ENCODE data around the gene RRP12.
"Not testable (repeated sequence)": the region's sequence is repeated elsewhere in the genome, so short reads cannot be mapped to it uniquely, and the experiment has no call there.

RRP12 gene

DNA sequence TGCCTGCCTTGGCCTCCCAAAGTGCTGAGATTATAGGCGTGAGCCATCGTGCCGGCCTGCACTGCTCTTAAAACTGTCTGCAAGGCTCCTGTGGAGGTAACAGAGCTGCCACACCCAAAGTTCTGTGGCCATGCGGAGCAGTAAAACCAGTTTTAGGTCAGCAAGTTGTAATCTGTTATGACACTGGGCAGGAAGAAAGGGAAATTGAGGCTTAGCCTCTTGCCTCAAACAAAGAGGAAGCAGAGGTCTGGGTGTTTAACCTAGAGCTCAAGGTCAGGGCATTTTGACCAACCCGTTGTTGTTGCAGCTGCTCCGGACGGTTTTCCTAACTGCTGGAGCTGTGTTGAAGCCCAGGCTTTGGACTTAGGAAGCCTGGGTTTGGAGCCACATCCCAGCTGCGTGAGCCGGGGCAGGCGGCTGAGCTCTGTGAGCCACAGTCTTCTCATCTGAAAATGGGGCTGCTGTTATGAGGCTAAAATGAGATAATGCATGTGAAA is 7.4 kb upstream of the RRP12 start:
- no peak for DNase-seq (ENCODE audit: low read depth in 2 of 2)

DNA sequence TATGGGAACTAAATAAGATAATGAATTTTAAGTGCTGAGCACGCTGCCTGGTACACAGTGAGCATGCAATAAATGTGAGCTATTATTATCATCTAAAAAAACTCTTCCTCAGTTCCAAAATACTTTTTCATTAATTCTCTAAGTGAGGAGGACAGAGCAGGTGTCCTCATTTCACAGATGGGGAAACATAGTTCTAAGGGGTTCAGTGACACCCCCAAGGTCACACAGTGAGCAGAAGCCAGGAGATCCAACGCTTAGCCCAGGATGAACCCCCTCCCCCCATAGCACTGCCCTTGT is 6.8 kb upstream of the RRP12 start:
- no peak for DNase-seq (ENCODE audit: low read depth in 2 of 2)

DNA sequence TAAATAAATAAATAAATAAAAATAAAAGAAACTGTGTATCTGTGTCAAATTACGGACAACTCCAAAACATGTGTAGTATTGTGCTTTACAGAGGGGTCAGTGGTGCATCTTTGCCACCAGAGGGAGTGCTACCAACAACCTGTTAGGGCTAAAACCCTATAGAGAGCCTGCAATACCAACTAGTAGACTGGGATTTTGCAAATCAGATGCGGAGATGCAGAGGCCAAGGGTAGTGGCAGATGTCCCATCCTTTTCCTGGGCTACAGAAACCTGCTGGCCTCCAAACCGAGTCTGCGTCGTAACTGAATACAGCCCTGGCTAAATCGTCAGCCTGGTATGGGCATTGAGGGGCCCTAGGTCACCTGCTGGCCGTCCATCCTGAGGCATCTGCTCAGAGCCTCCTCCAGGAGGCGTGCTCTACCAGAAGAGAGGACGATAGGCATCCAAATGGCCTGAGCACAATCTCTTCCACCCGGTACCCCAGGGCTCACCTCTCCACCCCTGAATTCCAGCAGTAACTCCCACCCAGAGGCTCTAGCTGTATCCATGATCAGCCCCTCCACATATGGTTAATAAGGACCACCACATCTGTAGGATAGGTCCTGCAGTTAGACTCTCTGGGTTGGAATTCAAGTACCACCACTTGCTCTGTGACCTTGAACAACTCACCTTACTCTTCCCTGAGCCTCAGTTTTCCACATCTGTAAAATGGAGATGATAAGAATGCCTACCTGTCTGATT is 6.2 kb upstream of the RRP12 start:
- peak in 1 of 2 donors; percentile 42 for DNase-seq (ENCODE audit: low read depth in 2 of 2)

DNA sequence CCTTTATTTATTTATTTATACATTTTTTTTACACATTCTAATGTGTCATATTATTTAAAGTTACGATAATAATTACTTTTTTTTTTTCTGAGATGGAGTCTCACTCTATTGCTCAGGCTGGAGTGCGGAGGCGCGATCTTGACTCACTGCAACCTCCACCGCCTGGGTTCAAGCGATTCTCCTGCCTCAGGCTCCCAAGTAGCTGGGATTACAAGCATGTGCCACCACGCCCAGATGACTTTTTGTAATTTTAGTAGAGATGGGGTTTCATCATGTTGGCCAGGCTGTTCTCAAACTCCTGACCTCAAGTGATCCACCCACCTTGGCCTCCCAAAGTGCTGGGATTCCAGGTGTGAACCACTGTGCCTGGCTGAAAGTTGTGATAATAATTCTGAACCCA is 5.3 kb upstream of the RRP12 start:
- not testable (repeated sequence) for DNase-seq (ENCODE audit: low read depth in 2 of 2)

DNA sequence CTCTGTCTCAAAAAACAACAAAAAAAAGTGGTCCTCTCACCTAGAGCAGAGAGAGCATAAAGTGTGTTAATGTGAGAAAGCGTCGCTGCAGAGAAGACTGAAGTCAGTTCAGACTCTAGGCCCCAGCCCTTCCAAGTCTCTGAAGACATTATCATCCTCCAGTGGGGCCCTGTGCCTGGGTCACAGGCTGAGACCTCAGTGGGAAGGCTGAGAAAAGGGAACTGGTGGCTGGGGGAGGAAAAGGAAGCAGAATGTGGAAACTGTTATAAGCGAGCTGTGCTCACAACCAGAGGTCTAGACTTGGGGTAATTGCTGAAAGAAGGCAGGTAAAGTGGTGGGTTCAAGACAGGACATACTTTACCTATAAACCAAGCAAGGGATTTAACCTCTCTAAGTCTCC is 4.9 kb upstream of the RRP12 start:
- DNase-seq (ENCODE audit: low read depth in 2 of 2): no peak

DNA sequence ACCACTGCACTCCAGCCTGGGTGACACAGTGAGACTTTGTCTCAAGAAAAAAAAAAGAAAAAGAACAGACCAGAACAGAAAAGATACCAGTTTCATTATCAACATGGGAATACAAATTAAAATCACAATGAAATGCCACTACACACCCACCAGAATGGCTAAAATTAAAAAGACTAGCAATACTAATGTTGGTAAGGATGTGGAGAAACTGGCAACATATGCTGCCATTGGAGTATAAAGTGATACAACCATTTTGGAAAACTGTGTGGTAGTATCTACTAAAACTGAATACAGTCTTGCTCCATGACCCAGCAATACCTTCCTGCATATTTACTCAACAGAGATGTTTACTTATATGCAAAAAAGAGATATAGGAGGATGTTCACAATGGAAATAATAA is 2.9 kb upstream of the RRP12 start:
- DNase-seq (ENCODE audit: low read depth in 2 of 2): no peak

DNA sequence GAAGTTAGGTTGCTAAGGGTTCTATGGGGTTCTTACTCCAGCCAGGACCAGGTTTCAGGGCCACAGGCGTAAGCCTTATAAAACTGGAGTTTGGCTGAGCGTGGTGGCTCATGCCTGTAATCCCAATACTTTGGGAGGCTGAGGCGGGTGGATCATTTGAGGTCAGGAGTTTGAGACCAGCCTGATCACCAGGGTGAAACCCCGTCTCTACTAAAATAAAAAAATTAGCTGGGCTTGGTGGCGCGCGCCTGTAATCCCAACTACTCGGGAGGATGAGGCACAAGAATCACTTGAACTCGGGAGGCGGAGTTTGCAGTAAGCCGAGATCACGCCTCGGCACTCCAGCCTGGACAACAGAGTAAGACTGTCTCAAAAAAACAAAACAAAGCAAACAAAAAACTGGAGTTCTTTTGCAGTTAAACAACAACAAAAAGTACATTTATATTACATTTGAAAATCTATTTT is 347 bp upstream of the RRP12 start:
- DNase-seq (ENCODE audit: low read depth in 2 of 2): no peak

DNA sequence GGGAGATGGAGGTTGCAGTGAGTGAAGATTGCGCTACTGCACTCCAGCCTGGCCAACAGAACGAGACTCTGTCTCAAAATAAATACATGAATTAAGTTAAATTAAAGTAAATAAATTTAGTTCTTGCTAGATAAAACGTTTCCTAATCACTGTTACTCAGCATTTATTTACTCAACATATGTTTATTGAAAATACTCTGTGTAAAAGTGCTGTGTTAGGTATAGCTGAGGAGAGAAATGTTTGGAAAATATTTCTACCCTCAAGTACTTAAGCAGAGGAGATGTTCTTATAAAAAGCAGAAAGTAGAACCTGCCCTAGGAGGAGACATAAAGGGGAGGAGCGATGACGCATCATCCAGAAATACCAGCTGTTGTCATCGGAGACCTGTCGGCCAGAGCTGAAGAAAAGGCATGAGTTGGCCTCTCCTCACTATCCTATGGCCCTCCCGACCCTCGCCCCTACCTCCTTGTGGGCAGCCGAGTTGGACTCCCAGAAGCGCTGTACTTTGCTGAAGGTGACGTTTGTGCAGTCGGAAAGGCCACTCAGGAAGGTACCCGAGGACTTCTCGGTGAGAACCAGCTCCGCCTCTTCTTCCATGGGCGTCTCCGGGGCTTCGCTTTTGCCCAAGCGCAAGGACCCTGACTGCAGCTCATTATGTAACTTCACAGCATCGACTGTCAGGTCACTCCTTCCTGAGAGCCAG is 1.1 kb downstream of the RRP12 start:
- DNase-seq (ENCODE audit: low read depth in 2 of 2): no peak

DNA sequence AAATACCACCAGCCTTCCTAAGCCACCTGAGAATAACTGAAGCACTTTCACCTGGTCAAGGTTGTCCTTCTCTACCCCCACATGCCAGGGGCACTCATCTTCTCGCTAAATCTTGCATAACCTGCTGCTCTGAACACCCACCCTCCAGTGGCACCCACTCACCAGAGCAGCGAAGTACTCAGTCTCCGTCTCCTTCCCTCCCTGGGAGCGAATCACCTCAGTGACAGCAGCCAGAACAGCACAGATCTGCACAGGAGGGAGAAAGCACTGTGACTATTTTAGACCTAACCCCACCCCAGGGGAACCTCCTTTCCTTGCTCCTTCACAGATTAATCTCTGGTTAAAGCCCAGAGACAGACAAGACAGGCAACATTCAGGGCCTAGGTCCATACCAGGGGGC is 5.1 kb downstream of the RRP12 start:
- no peak for DNase-seq (ENCODE audit: low read depth in 2 of 2)

DNA sequence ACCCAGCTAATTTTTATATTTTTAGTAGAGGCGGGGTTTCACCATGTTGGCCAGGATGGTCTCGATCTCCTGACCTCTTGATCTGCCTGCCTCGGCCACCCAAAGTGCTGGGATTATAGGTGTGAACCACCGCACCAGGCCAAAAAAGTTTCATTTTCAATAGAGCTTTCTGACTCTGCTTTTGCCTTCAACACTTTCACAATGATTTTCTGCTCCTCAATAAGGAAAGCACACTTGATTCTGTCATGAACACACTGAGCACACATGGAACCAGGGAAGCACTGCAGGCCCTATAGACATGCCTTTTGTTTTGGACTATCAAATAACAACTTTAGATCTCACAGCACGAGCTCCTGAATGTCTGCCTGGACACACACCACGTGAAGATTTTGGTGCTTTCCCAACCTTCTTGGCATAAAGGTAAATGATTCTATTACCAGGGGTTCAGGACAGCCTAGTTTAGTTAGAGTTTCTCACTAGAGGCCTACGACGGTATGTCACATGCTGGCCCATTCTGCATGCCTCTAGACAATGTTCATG is 8.0 kb downstream of the RRP12 start:
- DNase-seq (ENCODE audit: low read depth in 2 of 2): no peak

DNA sequence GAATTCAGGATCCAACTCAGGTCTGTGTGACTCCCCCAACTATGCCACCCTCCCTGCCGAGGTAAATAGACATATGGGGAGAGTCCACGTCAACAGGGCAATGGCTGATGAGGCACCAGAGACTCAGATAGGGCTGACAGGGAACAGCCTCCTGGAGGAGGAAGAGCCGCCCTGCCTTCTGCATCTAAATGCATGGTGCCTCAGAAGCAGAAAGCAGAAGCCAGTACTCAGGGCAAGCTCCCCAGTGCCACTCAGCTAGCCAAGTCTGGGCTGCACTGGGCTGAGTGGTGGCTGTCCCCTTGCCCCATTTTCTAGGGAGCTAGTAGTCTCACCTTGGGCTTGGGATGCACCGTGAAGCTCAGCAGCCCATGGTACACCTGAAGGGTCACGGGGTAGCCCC is 11.0 kb downstream of the RRP12 start:
- no peak for DNase-seq (ENCODE audit: low read depth in 2 of 2)

DNA sequence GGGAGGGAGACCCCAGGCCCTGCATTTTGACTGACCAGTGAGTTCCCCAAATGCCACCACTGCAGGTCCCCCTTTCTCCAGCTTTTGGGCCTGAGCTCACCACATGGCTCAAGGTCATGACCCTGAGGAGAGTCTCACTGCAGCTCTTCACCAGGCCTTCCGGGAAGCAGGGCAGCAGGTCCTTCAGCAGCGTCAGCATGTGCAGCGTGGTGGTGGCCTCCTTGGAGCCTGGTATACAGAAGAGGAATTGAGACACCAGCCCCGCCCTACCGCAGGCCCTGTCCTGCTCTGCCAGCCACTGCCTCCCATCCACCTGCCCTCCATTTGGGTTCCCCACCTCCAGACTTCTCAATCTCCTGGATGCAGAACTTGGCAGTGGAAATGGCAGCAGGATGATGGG is 13.0 kb downstream of the RRP12 start:
- no peak for DNase-seq (ENCODE audit: low read depth in 2 of 2)

DNA sequence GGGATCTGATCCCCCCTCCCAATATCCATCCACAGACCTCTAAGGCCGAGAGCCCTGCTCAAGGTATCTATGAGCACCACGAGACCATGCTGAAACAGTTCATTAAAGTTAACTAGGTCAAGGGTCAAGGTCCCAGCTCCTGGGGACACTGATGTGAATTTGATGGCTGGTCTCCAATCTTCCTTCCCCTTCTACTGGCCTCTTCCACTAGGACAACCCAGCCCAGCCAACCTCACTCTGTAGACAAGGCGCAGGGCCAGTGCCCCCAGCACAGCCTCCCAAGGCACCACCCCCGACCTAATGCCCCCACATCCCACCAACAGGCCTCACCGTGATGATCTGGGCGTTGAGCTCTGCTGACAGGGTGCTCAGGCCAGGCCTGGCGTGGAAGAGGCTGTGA is 15.6 kb downstream of the RRP12 start:
- no peak for DNase-seq (ENCODE audit: low read depth in 2 of 2)

DNA sequence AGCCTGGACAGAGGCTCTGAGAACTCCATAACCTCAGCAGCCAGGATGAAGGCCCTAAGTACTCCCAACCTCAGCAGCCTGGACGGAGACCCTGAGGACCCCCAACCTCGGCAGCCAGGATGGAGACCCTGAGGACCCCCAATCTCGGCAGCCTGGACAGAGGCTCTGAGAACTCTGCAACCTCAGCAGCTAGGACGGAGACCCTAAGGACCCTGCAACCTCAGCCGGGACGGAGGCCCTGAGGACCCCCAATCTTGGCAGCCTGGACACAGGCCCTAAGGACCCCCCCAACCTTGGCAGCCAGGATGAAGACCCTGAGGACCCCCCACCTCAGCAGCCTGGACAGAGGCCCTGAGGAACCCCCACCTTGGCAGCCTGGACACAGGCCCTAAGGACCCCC is 16.5 kb downstream of the RRP12 start:
- DNase-seq (ENCODE audit: low read depth in 2 of 2): no peak

DNA sequence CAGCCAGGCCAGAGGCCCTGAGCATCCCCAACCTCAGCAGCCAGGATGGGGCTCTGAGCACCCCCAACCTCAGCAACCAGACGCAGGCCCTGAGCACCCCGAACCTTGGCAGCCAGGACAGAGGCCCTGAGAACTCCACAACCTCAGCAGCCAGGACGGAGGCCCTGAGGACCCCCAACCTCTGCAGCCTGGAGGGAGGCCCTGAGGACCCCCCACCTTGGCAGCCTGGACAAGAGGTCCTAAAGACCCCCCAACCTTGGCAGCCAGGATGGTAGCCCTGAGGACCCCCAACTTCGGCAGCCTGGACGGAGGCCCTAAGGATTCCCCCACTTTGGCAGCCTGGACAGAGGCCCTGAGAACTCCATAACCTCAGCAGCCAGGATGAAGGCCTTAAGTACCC is 17.0 kb downstream of the RRP12 start:
- no peak for DNase-seq (ENCODE audit: low read depth in 2 of 2)

DNA sequence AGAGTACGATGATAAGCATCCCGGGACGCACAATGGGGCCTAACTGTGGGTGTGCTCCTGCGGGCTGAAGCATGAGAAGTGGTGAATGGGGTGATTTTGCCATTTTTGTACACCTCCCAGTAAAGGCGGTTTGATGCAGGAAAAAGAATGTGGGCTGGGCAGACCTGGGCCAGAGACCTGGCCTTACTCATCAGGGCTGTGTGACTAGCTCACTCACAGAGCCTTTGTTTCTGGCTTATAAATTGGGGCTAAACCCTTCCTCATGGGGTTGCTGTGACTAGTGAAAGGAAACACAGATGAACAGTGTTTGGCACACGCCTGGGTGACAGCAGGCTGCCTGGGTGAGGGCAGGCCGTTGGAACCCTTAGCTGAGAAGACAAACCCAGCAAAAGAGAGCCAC is 18.0 kb downstream of the RRP12 start:
- no peak for DNase-seq (ENCODE audit: low read depth in 2 of 2)

DNA sequence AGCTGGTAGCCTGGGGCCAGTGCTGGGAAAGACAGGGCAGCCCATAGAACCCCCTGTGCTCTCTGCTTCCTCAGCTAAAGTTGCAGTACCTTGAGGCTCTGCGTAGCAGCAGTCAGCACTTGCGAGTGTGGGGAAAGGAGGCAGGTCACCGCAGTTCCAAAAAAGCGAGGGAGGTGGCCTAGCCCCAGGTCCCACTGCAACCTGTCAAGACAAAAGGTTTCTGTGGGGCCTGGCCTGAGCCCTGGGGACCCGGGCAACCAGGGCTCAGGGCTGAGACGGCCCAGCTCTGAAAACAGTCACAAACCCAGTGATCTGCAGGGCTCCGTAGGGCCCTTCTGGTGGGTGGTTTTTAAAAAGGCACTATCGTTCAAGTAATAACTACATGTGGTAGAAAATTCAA is 19.5 kb downstream of the RRP12 start:
- no peak for DNase-seq (ENCODE audit: low read depth in 2 of 2)

DNA sequence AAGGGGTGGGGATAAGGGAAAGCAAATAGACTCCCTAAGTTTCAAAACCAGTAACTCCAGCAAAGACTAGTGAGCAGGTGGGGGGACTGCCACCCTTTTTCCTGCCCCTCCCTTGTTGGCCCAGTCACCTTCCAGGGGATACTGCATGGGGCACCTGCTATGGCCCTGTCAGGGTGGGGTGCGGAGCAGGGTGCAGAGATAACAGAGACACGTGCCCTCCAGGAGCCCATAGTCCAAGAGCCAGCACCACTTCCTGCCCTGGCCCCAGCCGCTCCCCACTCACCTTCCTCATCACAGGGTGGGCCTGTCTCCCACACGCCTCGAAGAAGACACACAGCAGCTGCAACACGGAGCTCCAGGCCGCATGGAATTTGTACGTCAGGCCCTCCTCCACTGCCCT is 20.6 kb downstream of the RRP12 start:
- no peak for DNase-seq (ENCODE audit: low read depth in 2 of 2)

DNA sequence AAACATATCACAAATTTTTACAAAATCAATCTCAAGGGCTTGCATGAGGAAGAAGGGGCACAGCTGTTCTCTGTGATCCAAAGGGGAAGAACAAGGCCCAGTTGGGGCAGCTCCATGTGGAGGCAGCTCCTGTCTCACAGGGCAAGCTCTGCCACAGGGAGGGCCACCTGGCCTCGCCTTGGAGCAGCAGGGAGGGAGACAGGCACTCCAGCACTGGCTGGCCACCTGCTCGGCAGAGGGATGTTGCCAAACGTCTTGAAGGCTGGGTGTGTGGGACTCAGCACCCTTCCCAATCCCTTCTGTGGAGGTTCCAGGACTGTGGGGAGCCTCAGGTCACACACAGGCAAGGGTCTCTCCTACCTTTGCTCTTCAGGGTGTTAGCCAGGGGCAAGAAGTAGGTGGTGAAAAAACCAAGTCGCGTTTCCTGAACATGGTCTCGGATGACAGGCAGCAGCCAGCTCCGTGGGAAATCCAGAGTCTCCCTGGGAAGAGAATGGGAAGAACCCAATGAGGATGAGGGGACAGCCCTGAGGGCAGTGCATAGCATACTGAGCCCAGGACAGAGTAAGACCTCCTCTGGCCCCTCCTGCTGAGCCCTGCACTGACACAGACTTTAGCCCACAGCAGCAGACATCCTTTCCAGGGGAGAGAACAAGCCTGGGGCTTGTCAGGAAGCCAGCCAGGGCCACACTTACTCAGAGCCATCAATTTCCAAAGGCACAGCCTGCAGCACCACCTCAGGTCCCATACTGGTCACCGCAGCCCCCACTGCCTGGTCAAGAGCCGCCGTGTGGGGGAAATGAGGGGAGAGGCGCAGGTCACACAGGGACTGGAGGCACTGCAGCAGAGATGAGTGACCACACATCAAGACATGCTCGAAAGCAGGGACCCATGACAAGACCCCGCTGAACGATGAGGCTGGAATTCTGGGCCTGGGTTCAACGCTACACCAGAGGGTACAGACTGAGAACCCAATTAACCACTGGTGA is 21.9 kb downstream of the RRP12 start:
- no peak for DNase-seq (ENCODE audit: low read depth in 2 of 2)

DNA sequence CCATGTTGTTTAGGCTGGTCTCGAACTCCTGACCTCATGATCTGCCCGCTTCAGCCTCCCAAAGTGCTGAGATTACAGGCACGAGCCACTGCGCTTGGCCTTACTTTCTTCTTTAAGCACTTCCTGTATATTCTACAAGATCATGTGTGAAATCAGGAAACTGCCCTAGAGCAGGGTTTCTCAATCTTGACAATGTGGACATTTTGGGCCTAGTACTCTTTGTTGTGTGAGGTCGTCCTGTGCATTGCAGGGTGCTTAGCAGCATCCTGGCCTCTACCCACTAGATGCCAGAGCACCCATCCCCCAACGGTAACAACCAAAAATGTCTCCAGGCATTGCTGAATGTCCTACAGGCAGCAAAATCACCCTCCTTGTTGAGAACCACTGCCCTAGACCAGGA is 24.7 kb downstream of the RRP12 start:
- no peak for DNase-seq (ENCODE audit: low read depth in 2 of 2)

DNA sequence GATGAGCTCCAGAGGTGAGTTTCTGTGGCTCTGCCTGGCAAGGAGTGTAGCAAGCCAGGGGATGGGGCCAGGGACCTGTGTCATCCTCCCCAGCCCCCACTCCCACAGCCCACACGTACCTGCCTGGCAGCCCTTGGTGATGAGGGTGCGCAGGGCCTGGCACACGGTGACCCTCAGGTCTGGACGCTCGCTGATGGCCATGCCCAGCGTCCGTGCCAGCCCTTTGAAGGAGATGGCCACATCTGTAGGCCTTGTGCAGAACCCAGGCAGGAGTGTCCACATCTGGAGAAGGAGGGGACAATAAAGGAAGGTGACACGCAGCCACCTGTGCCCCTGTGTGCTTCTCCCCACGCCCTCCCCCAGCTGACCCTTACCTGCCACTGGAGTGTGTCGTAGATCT is 27.7 kb downstream of the RRP12 start:
- no peak for DNase-seq (ENCODE audit: low read depth in 2 of 2)

DNA sequence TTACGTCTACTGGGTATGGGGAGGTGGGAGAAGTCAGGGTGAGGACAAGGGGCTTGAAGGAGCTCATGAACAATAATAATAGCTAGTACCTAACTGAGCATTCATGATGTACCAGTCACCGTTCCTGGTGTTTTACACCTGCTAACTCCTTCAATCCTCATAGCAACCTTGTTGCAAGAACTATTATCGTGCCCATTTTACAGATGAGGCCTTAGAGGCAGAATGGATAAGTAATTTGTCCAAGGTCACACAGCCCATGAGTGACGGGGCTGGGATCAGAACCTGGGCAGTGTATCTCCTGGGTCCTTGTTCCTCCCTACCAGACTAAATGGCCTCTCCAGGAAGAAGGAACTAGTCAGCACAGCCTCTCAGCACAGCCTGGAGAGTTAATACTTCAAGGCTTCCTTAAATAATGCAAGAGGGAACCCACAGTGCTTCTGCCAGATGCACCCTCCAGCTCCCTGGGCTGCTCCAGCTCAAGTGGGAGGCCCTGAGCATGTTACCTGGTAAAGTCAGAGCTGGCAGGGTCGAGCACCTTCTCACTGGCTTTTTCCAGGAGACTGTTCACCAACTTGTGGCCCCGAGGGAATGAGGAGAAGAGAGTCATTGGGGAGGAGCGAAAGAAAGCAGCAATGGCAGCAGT is 28.8 kb downstream of the RRP12 start:
- no peak for DNase-seq (ENCODE audit: low read depth in 2 of 2)
